ENCODE measurements around the gene JTB. TPM values are rescaled to one million over a fixed set of nuclear protein-coding genes. Genes with fewer than 3 reads are reported as not detected.
A peak's percentile ranks its signal among the peaks of the same experiment; 100 is the strongest.

The JTB gene
- total and polyA plus RNA-seq, 5 donors: 92.1 to 143 (median 107) TPM

DNA sequence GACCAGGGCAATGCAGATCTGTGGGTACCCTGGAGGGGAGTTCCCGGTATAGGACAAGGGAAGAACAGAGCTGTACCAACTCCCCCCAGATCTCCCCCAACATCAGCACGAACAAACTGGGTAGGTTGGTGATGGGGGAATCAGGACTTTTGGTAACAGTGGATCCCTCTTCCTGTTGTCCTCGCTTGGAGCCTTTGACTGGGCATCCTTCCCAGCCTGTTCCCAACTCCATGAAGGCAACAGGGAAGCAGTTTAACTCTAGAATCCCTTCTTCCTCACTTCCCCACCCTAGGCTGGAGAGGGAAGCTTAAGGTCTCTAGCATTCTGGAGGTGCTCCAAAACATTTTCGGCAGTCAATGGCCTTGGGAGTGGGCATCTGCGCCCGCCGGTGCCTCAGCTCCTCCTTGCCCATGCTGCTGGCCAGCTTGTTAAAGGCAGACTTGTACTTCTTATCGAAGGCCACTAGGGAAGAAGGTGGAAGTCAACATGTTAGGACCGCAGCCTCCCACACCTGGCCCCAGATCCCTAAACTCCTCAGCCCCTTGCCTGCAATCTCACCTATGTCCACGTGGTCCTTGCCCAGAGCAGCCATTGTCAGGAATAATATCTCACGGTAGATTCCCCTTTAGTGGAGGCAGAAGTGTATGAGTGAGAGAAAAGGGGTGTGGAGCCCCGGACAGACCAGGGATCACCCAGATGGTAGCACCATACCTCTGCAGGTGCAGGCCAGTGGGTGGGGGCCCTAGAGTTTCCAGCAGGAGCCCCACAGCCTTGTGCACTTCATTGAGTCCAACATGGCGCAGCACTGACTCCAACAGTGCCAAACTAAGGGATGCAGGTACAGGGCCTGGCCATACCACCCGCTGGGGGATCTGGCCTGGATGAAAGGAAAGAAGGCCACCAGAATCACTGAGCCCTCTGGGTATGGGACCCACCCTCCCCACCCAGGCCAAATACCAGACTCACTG lies 47.2 kb downstream of the JTB start:
- DNase-seq: peak in 1 of 3 donors; percentile 44
- no peak overlapping the region for H3K4me3 ChIP-seq (ENCODE audit: low read length)
- WGBS: 81% methylated on average over 14 of the region's 14 CpGs
- no peaks in the 10 kb centered on the region for H3K27me3 ChIP-seq (ENCODE audit: control insufficient read depth, insufficient read depth)
- H3K4me1 ChIP-seq (ENCODE audit: control insufficient read depth, insufficient read depth, low read length): peaks cover 3% of the 10 kb centered on the region
- no peak overlapping the region for H3K27ac ChIP-seq (ENCODE audit: low read length)
- no peak for ATAC-seq
- no peaks in the 10 kb centered on the region for H3K9me3 ChIP-seq (ENCODE audit: control insufficient read depth, low read length)
- intact Hi-C loops (cut with DNase I): loop anchor here in 2 of 4 donors (10.0 kb wide), 2 partner anchors 105 to 135 kb away; no protein-coding TSS in a partner anchor

DNA sequence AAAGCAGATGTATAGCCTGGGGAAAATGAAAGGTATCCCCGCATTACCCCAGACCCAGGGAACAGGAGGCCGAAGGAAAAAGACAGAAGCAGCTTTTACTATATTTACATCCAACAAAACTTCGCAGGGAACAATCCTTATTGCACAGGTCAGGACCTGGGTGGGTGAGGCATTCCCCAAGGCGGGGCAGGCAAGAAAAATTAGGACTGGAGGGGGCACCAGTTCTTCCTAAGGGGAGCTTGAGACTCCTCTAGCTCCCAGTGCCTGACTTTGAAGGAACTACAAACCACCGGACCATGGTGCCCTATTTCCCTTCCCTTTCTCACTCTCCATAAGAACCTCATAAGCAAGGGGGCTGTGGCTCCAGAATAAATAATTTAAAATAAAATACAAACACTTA lies 48.0 kb downstream of the JTB start:
- Histone ChIP-seq H3K27me3 (ENCODE audit: control insufficient read depth, insufficient read depth) (no peaks in the 10 kb centered on the region), H3K4me1 (ENCODE audit: control insufficient read depth, insufficient read depth, low read length) (peaks cover 3% of the 10 kb centered on the region), H3K4me3 (ENCODE audit: low read length) (no peak overlapping the region), H3K27ac (ENCODE audit: low read length) (no peak overlapping the region), H3K9me3 (ENCODE audit: control insufficient read depth, low read length) (no peaks in the 10 kb centered on the region)
- WGBS: 86% methylated on average over 5 of the region's 5 CpGs
- DNase-seq: peak in 1 of 3 donors; percentile 20
- intact Hi-C loops (cut with DNase I): loop anchor here in 2 of 4 donors (10.0 kb wide), 2 partner anchors 105 to 135 kb away; no protein-coding TSS in a partner anchor
- no peak for ATAC-seq

DNA sequence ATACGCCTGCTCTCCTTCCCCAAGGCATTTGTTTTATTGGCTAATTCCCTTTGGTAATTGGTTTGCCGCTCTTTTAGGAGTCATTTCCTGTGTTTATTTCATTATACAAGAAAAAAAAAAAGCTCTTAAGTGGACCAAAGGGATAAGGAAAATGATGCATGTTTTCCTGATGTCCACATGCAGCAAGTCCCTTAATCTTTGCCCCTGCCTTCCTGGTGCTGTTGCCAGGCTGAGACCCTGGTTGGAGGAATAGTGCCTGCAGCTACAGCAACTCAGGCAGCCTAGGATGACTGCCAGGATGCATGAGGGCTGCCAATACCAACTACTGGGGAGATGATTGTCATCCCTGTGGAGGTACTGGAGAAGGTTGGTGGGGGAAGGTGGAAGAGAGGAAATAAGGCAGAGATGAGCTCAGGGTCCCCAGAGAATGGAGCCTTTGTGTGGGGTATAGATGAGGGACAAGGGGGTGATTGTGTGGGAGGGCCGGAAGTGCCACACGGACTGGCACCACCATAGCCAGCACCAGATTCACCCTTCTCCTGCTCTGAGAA lies 48.6 kb downstream of the JTB start:
- 48% methylated on average over 4 of the region's 4 CpGs for WGBS
- Histone ChIP-seq H3K9me3 (ENCODE audit: control insufficient read depth, low read length) (no peaks in the 10 kb centered on the region), H3K27ac (ENCODE audit: low read length) (no peak overlapping the region), H3K4me3 (ENCODE audit: low read length) (no peak overlapping the region), H3K4me1 (ENCODE audit: control insufficient read depth, insufficient read depth, low read length) (peaks cover 3% of the 10 kb centered on the region), H3K27me3 (ENCODE audit: control insufficient read depth, insufficient read depth) (no peaks in the 10 kb centered on the region)
- intact Hi-C loops (cut with DNase I): loop anchor here in 2 of 4 donors (10.0 kb wide), 2 partner anchors 104 to 134 kb away; no protein-coding TSS in a partner anchor
- DNase-seq: peak in 1 of 3 donors; percentile 23
- no peak for ATAC-seq

DNA sequence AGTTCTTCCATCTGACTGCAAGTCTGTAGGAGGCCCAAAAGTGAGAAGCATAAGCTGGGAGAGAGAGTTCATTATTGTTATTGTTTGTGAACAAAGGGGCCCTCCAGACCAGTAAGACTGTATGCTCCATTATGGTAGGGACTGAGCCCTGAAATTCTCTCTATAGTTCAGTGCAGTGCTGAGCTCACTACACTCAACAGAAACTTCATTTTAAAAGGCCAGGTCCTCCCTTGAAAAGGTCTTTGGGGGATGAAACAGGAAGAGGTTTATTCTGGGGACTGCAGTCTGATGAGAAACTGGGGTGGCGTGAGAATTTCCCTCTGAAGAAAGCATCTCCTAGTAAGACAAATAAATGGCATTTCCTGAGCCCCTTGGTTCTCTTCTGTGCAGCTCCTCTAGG lies 49.2 kb downstream of the JTB start:
- Histone ChIP-seq H3K27me3 (ENCODE audit: control insufficient read depth, insufficient read depth) (no peaks in the 10 kb centered on the region), H3K27ac (ENCODE audit: low read length) (no peak overlapping the region), H3K4me3 (ENCODE audit: low read length) (no peak overlapping the region), H3K4me1 (ENCODE audit: control insufficient read depth, insufficient read depth, low read length) (peaks cover 3% of the 10 kb centered on the region), H3K9me3 (ENCODE audit: control insufficient read depth, low read length) (no peaks in the 10 kb centered on the region)
- 69% methylated on average over 1 of the region's 1 CpG for WGBS
- ATAC-seq: no peak
- intact Hi-C loops (cut with DNase I): loop anchor here in 2 of 4 donors (10.0 kb wide), 2 partner anchors 103 to 133 kb away; no protein-coding TSS in a partner anchor
- DNase-seq: no peak

DNA sequence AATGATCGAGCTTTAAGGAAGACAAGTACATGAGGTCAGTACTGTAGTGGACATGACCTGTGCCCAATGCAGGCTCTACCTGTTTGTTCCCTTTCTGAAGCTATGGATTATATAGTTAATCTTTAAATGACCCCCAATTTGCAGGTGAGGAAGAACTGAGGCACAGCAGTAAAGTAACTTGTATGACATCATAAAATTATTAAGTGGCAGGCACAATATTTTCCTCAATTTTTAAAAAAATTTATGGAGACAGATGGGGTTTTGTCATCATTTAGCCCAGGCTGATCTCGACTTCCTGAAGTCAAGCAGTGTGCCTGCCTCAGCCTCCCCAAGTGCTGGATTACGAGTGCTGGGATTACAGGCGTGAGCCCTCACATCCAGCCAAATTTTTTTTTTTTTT lies 51.1 kb downstream of the JTB start:
- DNase-seq (no peak), ATAC-seq (no peak)
- intact Hi-C loops (cut with DNase I): loop anchor here in 2 of 4 donors (10.0 kb wide), 2 partner anchors 102 to 132 kb away; no protein-coding TSS in a partner anchor
- H3K27me3 ChIP-seq (ENCODE audit: control insufficient read depth, insufficient read depth): no peaks in the 10 kb centered on the region
- H3K27ac ChIP-seq (ENCODE audit: low read length): no peak overlapping the region
- no peaks in the 10 kb centered on the region for H3K9me3 ChIP-seq (ENCODE audit: control insufficient read depth, low read length)
- WGBS: 78% methylated on average over 4 of the region's 4 CpGs
- H3K4me1 ChIP-seq (ENCODE audit: control insufficient read depth, insufficient read depth, low read length): peaks cover 6% of the 10 kb centered on the region
- H3K4me3 ChIP-seq (ENCODE audit: low read length): no peak overlapping the region

Small RNA genes lying within 50 kb of the gene (microRNA-seq; reads per million reads assigned to microRNA genes)
- 0.42 to 0.54 reads per million in 2 donors for gene MIR6737

Other genes starting within 250 kb of the JTB start
- gene INTS3, start 249.6 kb downstream of the JTB start, total RNA-seq: 10 to 100 TPM; 30.6 to 41.8 (median 33.7) TPM
- gene INTS3, start 249.6 kb downstream of the JTB start, polyA plus RNA-seq: 26.4 TPM
- 10 to 100 TPM; 16.9 to 22.0 (median 20.1) TPM for gene SLC27A3, start 202.3 kb downstream of the JTB start, total RNA-seq
- 26.5 TPM for gene SLC27A3, start 202.3 kb downstream of the JTB start, polyA plus RNA-seq
- gene GATAD2B, start 54.7 kb downstream of the JTB start, total RNA-seq: 10 to 100 TPM; 35.8 to 50.1 (median 42.6) TPM
- gene GATAD2B, start 54.7 kb downstream of the JTB start, polyA plus RNA-seq: 7.2 TPM
- gene DENND4B, start 31.0 kb downstream of the JTB start, total RNA-seq: 10 to 100 TPM; 40.6 to 48.7 (median 41.7) TPM
- gene DENND4B, start 31.0 kb downstream of the JTB start, polyA plus RNA-seq: 32.0 TPM
- 10 to 100 TPM; 23.4 to 32.8 (median 26.2) TPM for gene CRTC2, start 19.1 kb downstream of the JTB start, total RNA-seq
- 26.9 TPM for gene CRTC2, start 19.1 kb downstream of the JTB start, polyA plus RNA-seq
- gene SLC39A1, start 14.1 kb downstream of the JTB start, total RNA-seq: 10 to 100 TPM; 61.2 to 71.4 (median 65.1) TPM
- gene SLC39A1, start 14.1 kb downstream of the JTB start, polyA plus RNA-seq: 61.3 TPM
- 1 to 10 TPM; 4.3 to 6.0 (median 4.8) TPM for gene CREB3L4, start 9.8 kb downstream of the JTB start, total RNA-seq
- 6.0 TPM for gene CREB3L4, start 9.8 kb downstream of the JTB start, polyA plus RNA-seq
- gene RAB13, start 8.7 kb upstream of the JTB start, total RNA-seq: 10 to 100 TPM; 62.2 to 78.2 (median 69.5) TPM
- gene RAB13, start 8.7 kb upstream of the JTB start, polyA plus RNA-seq: 103 TPM
- gene RPS27, start 13.1 kb upstream of the JTB start, total RNA-seq: 1,000 to 10,000 TPM; 1,034 to 1,449 (median 1,261) TPM
- 5,589 TPM for gene RPS27, start 13.1 kb upstream of the JTB start, polyA plus RNA-seq
- under 1 TPM; 0.09 to 0.88 (median 0.18) TPM for gene NUP210L, start 177.4 kb upstream of the JTB start, total RNA-seq
- gene NUP210L, start 177.4 kb upstream of the JTB start, polyA plus RNA-seq: not detected
- 100 to 1,000 TPM; 202 to 594 (median 262) TPM for gene TPM3, start 214.4 kb upstream of the JTB start, total RNA-seq
- gene TPM3, start 214.4 kb upstream of the JTB start, polyA plus RNA-seq: 391 TPM
- gene CFAP141, start 228.7 kb upstream of the JTB start, total RNA-seq: not detected
- gene CFAP141, start 228.7 kb upstream of the JTB start, polyA plus RNA-seq: not detected
- gene UBAP2L, start 243.3 kb upstream of the JTB start, total RNA-seq: 100 to 1,000 TPM; 103 to 112 (median 107) TPM
- 67.6 TPM for gene UBAP2L, start 243.3 kb upstream of the JTB start, polyA plus RNA-seq

Measured in right cardiac atrium (tissue), 5 donors.